Muscle of back (tissue), 11 donors: ENCODE data around the gene DGKI. TPM values are rescaled to one million over a fixed set of nuclear protein-coding genes. Genes with fewer than 3 reads are reported as not detected.

Source experiments
- DNase-seq, 3 donors: peaks; one replicate each; pipeline versions ENCODE4 v3.0.0 to v3.0.0-alpha.2; 2013
- polyA plus RNA-seq, 10 donors: library from polyadenylated mRNA; unstranded; fragments of 120-200 nt; gene quantifications; one replicate each; pipeline ENCODE4 v1.2.1, GENCODE V29; 2013; ENCODE audit not compliant: insufficient read length in 10 of 10

Gene DGKI
- polyA plus RNA-seq, 10 donors: 0.44 to 1.5 (median 0.66) TPM

DNA sequence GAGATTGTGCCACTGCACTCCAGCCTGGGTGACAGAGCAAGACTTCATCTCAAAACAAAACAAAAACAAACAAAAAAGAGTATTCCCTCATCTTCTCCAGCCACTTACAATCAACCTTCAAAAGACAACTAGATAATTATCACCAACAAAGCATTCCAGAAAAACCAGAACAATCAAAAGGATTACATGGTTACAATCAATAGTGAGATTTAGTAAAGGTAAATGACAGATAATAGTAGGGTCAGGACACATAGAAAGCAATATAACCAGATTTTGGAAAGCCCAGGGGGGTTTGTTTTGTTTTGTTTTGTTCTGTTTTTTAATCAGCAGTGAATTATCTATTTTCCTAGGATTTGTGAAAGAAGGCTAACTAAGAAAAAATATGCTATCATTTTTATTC, 412.2 kb downstream of the DGKI start:
- DNase-seq: no peak

- no peak for DNase-seq
These were observed 423.5 kb downstream of the DGKI start for GRCh38 chr7:137423321-137423720.

GRCh38 chr7:137421366-137421765, 425.4 kb downstream of the DGKI start:
- DNase-seq: peak in 2 of 3 donors; percentile 34 to 61

GRCh38 chr7:137418841-137419240, 427.9 kb downstream of the DGKI start:
- DNase-seq: peak in 1 of 3 donors; percentile 21

DNA sequence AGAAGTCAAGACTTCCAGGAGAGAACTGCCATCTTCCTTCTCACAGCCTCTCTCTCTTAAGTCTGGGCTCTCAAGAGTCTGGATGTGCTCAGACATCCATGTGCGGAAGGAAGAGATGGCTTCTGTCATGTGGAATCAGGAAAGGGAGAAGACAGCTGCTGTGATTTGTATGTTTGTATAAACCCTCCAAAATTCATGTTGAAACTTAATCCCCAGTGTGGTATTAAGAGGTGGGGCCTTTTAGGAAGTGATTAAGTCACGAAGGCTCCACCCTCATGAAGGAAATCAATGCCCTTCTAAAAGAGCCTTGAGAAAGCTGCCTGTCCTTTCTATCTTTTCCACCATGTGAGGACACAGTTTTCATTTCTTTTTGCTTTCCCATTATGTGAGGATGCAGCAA, 429.3 kb downstream of the DGKI start:
- DNase-seq: peak in 1 of 3 donors; percentile 21

DNA sequence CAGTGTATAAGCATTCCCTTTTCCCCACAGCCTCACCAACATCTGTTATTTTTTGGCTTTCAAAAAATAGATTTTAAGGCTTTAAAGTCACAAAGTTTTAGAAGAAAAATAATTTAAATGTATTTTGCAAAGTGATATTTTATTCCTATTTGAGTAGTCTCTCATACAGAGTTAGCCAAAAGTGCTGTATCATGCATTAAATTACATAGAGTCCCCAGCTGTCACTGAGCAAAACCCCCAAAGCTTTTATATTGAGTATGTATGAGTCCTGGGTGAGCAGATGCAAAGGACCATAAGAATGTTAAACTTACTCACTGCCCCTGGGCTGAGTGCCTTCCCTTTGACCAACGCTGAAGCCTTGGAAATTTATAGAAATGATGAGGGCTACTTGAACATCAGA, 432.9 kb downstream of the DGKI start:
- DNase-seq: no peak

DNA sequence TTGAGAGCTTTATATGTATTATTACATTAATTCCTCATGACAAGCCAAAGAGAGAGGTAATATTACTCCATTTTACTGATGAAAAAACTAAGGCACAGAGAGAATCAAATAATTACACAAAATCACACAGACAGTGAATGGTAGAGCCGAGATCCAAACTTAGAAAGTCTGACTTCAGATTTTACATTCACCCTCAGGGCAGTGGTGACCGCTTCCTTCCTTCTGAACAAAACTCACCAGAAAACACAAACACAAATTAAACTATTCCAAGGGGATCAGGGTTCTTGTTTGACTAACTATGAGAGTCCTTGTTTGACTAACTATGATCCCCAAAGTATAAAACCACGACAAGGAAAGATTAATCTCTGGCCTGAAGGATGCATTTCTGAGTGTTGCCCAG, 435.3 kb downstream of the DGKI start:
- DNase-seq: no peak

- no peak for DNase-seq
These were observed 438.6 kb downstream of the DGKI start for GRCh38 chr7:137408126-137408525.

DNA sequence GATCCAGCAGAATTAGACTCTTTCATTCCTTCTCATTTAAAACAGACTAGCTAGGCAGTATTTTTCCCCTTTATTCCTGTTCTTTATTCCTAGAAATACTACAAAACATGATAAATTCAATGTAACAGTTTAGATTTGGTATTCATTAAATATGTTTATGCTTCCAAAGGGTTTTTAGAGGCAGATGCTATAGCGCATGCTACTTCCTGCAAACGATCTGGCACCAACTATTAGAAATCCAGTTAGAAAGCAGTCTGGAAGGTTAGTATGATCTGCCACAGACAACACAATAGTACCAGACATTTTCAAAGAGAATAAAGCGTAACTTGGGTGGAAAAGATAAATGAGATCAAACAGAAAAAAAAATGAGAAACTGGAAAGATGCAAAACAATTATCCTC, 439.7 kb downstream of the DGKI start:
- DNase-seq: no peak

DNA sequence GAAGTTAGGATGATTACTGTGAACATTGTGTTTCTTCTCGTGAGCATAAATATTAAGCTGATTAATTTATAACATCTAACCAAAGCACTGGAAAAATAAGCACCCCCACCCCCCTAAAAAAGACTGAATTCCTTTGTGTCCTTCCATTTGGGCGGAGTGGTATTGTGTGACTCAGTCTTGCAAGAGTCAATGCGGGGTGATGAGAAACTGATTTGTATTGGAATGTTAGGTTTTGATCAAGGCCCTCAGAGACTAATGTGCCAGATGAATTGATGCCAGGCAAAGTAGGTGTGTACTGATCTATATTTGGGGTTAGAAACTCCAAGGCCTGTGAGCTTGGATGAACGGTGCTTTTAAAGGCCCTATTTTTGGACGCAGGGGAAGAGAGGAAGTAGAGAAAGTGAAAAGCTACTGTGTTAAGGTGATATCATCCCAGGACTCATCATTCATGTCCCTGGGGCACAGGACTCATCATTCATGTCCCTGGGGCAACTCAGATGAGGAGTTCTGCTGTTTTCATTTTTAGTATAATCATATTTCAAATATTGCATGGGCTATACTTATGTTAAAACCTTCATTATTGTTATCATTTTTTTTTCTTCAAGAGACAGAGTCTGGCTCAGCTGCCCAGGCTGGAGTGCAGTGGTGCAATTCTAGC, 442.0 kb downstream of the DGKI start:
- no peak for DNase-seq

- no peak for DNase-seq
These were observed 443.4 kb downstream of the DGKI start for GRCh38 chr7:137403353-137403695.

DNA sequence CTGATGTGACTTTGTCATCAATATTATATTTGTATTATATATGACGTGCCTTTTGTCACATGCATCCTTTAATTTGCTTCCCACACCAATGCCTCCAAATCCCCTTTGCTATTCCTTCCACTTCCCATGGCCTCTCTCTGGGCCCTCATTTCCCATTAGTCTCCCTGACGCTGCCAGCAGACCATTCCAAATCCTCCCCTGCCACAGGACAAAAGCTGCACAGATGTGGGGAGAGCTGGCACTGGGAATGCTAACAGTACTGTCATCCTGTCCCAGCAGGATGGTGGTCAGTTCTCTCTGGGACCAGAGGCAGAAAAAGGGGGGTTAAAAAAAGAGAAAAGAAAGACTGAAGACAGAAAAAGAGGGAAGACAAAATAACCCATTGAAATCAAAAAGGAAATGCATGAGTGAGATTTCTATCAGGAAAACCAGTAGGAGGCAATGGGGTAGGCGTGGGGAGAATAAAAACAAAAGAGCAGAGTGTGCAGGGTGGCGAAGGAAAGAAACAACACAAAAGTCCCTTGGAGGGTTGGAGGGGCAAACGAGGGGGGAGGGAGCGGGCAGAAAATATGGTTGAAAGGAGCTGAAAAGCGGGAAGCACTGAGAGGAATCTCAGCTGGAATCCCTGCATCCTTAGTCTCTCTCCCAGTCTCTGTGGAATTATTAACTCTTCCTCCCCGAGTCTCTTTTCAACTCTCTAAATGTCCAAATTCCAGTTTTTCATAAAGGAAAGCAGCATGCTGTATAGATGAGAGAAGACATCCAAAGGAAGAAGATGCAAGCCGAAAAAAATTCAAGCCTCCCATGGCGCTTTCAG, 444.0 kb downstream of the DGKI start:
- DNase-seq: no peak

GRCh38 chr7:137399827-137400823, 446.6 kb downstream of the DGKI start:
- DNase-seq: no peak

GRCh38 chr7:137396051-137396450, 450.7 kb downstream of the DGKI start:
- no peak for DNase-seq

DNA sequence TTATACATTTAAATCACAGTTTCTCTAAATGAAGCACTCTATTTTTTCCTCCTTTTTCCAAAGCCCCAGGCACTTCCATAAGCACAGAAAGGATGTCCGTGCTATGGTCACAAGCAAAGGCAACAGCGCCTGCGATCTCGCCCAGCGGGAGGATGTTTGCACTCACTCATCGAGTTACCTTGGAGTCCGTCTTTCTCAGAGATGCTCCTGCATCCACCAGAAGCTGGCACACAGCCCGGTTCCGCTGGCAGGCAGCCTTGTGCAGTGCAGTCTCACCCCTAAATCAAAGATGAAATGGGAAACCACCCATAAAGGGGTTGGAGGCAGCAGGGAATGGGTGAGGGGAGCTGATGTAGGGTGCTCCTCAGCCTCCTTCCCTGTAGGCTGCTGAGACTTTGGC, 451.4 kb downstream of the DGKI start:
- DNase-seq: peak in 1 of 3 donors; percentile 30

- DNase-seq: no peak
These were observed 453.2 kb downstream of the DGKI start for GRCh38 chr7:137393570-137393969.

GRCh38 chr7:137390076-137390475, 456.7 kb downstream of the DGKI start:
- DNase-seq: no peak

GRCh38 chr7:137388916-137389315, 457.9 kb downstream of the DGKI start:
- DNase-seq: peak in 2 of 3 donors; percentile 22 to 49

DNA sequence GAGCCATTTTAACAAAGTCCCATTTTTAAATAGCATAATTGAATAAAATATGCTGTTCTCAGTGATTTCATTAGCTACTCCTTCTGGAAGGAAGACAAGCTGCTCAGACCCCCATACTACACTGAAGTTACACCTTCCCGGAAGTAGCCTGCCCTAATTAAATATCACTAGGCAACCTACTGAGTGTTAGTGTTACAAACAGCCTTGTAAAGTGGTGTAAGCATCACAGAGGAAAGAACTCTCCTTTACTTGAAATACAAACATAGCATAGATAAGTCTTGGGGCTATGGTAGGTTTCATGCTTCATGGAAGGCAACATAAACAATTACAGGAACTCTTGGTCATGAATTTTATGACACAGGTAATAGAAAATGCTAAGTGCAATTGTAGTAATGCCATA, 459.8 kb downstream of the DGKI start:
- DNase-seq: no peak

DNA sequence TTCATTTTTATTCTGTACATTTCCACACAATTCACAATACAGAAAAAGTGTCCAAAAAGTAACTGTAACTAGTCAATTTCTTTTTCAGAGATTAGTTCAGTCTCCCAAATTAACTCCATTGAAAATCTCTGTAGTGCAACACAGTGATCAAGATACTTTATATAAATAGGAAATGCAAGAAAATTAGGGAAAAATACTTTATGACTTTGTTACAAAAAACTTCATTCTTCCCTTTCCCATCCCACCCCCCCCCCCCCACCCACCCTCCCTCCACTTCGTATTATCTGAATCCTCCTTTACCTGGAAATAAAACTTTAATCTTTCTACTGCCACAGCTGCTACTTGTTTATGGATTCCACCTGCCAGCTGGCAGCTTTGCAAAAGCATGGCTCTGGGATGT, 465.7 kb downstream of the DGKI start:
- no peak for DNase-seq

DNA sequence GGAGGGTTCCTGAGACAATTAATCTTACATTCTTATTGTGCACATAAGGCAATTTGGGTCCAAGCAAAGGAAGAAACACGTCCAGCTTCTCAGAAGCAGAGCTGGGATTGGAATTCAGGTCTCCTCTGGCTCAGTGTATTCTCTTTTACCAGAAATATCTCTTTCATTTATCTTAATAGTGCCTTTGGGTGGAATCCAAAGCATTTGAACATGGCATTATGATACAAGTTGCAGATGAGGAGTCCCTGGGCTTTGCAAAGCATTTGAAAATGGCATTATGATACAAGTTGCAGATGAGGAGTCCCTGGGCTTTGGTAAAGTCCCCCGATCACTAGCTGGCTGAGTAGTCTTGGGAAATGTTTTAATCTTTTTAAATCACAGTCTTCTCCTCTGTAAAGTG, 473.3 kb downstream of the DGKI start:
- no peak for DNase-seq

- DNase-seq: peak in 2 of 3 donors; percentile 54 to 75
These were observed 475.2 kb downstream of the DGKI start for GRCh38 chr7:137371616-137372015.
